CD4-positive, alpha-beta T cell treated with Interleukin-1 beta for 1 hour (primary cell): ENCODE measurements around the gene SLC35D3.
"Not testable (repeated sequence)": the region's sequence is repeated elsewhere in the genome, so short reads cannot be mapped to it uniquely, and the experiment has no call there.

ENCODE experiments used
- DNase-seq, 2 donors: peaks; one replicate each; pipeline ENCODE4 v3.0.0-alpha.2; 2020 to 2022

The SLC35D3 gene

GRCh38 chr6:136967876-136968752, 46.0 kb downstream of the SLC35D3 start:
- peak; percentile 57 to 60 for DNase-seq

GRCh38 chr6:136968837-136969236, 46.7 kb downstream of the SLC35D3 start:
- no peak for DNase-seq

GRCh38 chr6:136969433-136969832, 47.3 kb downstream of the SLC35D3 start:
- DNase-seq = no peak

- DNase-seq = no peak
These were observed 47.8 kb downstream of the SLC35D3 start for GRCh38 chr6:136969930-136970329.

- DNase-seq = no peak
These were observed 49.5 kb downstream of the SLC35D3 start for GRCh38 chr6:136971609-136972008.

- DNase-seq = not testable (repeated sequence)
These were observed 51.7 kb downstream of the SLC35D3 start for GRCh38 chr6:136973781-136974180.
